ENCODE data around the gene NLE1.

NLE1 gene

GRCh38 chr17:35146214-35146833, 4.2 kb upstream of the NLE1 start:
- Histone ChIP-seq H3K27me3 (ENCODE audit: control insufficient read depth, insufficient read depth, low read length) (no peaks in the 10 kb centered on the region), H3K9ac (ENCODE audit: low read depth, low read length) (no peak overlapping the region), H3K36me3 (ENCODE audit: control insufficient read depth, insufficient read depth, low read length) (no peaks in the 10 kb centered on the region), H3K9me3 (ENCODE audit: control insufficient read depth, insufficient read depth, low read length) (no peaks in the 10 kb centered on the region), H3K4me3 (ENCODE audit: low read depth, low read length) (no peak overlapping the region), H3K4me1 (ENCODE audit: control insufficient read depth, insufficient read depth, low read length) (no peaks in the 10 kb centered on the region), H3K27ac (ENCODE audit: low read depth, low read length) (no peak overlapping the region)

DNA sequence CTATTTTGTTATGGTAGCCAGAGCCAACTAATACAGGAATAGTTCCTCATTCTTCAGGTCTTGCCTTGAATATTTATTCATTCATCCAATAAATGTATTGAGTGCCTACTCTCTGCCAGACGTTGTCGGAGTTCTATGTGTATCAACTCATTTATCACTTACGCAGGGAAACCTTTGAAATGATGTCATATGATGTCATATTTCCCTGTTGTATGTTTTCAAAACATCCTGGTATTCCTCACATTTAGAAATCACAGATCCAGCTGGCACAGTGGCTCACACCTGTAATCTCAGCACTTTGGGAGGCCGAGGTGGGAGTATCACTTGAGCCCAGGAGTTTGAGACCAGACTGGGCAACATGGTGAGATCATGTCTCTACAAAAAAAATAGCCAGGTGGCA, 2.7 kb upstream of the NLE1 start:
- Histone ChIP-seq H3K9me3 (ENCODE audit: control insufficient read depth, insufficient read depth, low read length) (no peaks in the 10 kb centered on the region), H3K27me3 (ENCODE audit: control insufficient read depth, insufficient read depth, low read length) (no peaks in the 10 kb centered on the region), H3K36me3 (ENCODE audit: control insufficient read depth, insufficient read depth, low read length) (peaks cover 2% of the 10 kb centered on the region), H3K27ac (ENCODE audit: low read depth, low read length) (no peak overlapping the region), H3K4me1 (ENCODE audit: control insufficient read depth, insufficient read depth, low read length) (no peaks in the 10 kb centered on the region), H3K9ac (ENCODE audit: low read depth, low read length) (no peak overlapping the region), H3K4me3 (ENCODE audit: low read depth, low read length) (no peak overlapping the region)

DNA sequence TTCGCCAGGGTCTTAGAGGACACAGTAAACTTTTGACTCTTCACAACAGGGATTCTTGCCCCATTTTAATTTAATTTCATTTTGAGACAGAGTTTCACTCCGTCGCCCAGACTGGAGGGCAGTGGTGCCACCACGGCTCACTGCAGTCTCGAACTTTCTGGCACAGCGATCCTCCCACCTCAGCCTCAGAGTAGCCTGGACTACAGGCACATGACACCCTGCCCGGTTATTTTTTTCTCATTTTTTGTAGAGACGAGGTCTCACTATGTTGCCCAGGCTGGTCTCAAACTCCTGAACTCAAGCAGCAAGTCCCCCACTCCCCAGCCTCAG, 329 bp upstream of the NLE1 start:
- Histone ChIP-seq H3K27me3 (ENCODE audit: control insufficient read depth, insufficient read depth, low read length) (no peaks in the 10 kb centered on the region), H3K27ac (ENCODE audit: low read depth, low read length) (no peak overlapping the region), H3K36me3 (ENCODE audit: control insufficient read depth, insufficient read depth, low read length) (peaks cover 26% of the 10 kb centered on the region), H3K9me3 (ENCODE audit: control insufficient read depth, insufficient read depth, low read length) (no peaks in the 10 kb centered on the region), H3K4me3 (ENCODE audit: low read depth, low read length) (peak overlapping the region; percentile 83; the same call in 1 of the 2 replicates), H3K9ac (ENCODE audit: low read depth, low read length) (no peak overlapping the region), H3K4me1 (ENCODE audit: control insufficient read depth, insufficient read depth, low read length) (no peaks in the 10 kb centered on the region)

GRCh38 chr17:35138218-35138617, 3.9 kb downstream of the NLE1 start:
- H3K27ac ChIP-seq (ENCODE audit: low read depth, low read length): no peak overlapping the region
- H3K9ac ChIP-seq (ENCODE audit: low read depth, low read length): no peak overlapping the region
- peaks cover 68% of the 10 kb centered on the region for H3K36me3 ChIP-seq (ENCODE audit: control insufficient read depth, insufficient read depth, low read length)
- no peaks in the 10 kb centered on the region for H3K9me3 ChIP-seq (ENCODE audit: control insufficient read depth, insufficient read depth, low read length)
- no peak overlapping the region for H3K4me3 ChIP-seq (ENCODE audit: low read depth, low read length)
- no peaks in the 10 kb centered on the region for H3K27me3 ChIP-seq (ENCODE audit: control insufficient read depth, insufficient read depth, low read length)
- no peaks in the 10 kb centered on the region for H3K4me1 ChIP-seq (ENCODE audit: control insufficient read depth, insufficient read depth, low read length)

GRCh38 chr17:35135322-35135721, 6.8 kb downstream of the NLE1 start:
- Histone ChIP-seq H3K9ac (ENCODE audit: low read depth, low read length) (no peak overlapping the region), H3K9me3 (ENCODE audit: control insufficient read depth, insufficient read depth, low read length) (no peaks in the 10 kb centered on the region), H3K4me3 (ENCODE audit: low read depth, low read length) (no peak overlapping the region), H3K27ac (ENCODE audit: low read depth, low read length) (no peak overlapping the region), H3K27me3 (ENCODE audit: control insufficient read depth, insufficient read depth, low read length) (no peaks in the 10 kb centered on the region), H3K4me1 (ENCODE audit: control insufficient read depth, insufficient read depth, low read length) (no peaks in the 10 kb centered on the region), H3K36me3 (ENCODE audit: control insufficient read depth, insufficient read depth, low read length) (peaks cover 94% of the 10 kb centered on the region)

DNA sequence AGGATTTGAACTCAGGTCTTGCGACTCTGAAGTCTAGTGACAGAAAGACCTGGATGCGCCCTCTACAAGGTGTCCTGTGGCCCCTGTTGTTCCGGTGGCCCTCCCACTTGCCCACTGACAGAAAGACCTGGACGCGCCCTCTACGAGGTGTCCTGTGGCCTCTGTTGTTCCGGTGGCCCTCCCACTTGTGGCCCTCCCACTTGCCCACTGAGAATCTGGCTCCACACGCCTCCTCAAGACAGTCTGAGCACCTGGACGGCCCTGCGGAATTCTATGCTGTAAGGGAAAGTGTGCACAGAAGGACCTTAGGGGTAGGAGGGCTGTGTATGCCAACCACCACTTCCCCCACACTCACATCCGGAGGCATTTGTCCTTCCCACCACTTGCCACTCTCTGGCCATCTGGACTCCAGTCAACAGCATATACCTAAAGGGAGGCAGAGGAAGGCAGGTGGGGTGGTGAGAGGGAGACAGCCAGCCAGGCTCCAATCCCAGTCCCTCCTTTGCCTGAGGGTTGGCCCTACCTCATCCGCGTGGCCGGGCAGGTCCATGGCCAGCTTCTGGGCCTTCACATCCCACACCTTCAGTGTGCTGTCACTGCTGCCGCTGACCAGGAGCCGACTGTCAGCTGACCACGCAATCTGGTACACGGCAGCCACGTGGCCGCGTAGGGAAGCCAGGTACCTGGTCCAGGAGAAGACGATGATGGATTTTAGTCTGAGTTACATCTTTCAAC, 9.1 kb downstream of the NLE1 start:
- Histone ChIP-seq H3K27ac (ENCODE audit: low read depth, low read length) (no peak overlapping the region), H3K4me1 (ENCODE audit: control insufficient read depth, insufficient read depth, low read length) (no peaks in the 10 kb centered on the region), H3K27me3 (ENCODE audit: control insufficient read depth, insufficient read depth, low read length) (no peaks in the 10 kb centered on the region), H3K9me3 (ENCODE audit: control insufficient read depth, insufficient read depth, low read length) (no peaks in the 10 kb centered on the region), H3K9ac (ENCODE audit: low read depth, low read length) (no peak overlapping the region), H3K36me3 (ENCODE audit: control insufficient read depth, insufficient read depth, low read length) (peaks cover 74% of the 10 kb centered on the region), H3K4me3 (ENCODE audit: low read depth, low read length) (no peak overlapping the region)

DNA sequence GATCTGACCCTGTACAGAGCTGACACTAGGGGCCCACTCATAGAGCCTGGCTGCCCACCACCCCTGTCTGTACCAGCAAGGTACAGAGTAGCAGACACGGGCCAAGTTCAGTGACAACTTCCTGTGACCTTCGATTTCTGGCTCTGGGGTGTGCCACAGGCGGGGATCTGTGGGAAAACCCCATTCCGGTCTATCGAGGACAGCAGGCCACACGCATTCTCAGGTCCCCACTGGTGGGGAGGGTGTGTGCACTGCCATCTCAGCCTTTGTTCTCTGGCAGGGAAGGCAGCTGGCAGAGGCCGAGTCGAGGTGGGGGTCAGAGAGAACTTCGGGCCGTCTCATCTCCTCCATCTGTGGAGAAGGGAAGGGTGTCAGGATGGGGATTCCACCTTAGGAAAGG, 10.0 kb downstream of the NLE1 start:
- Histone ChIP-seq H3K9ac (ENCODE audit: low read depth, low read length) (no peak overlapping the region), H3K36me3 (ENCODE audit: control insufficient read depth, insufficient read depth, low read length) (peaks cover 65% of the 10 kb centered on the region), H3K27me3 (ENCODE audit: control insufficient read depth, insufficient read depth, low read length) (no peaks in the 10 kb centered on the region), H3K27ac (ENCODE audit: low read depth, low read length) (no peak overlapping the region), H3K9me3 (ENCODE audit: control insufficient read depth, insufficient read depth, low read length) (no peaks in the 10 kb centered on the region), H3K4me3 (ENCODE audit: low read depth, low read length) (no peak overlapping the region), H3K4me1 (ENCODE audit: control insufficient read depth, insufficient read depth, low read length) (no peaks in the 10 kb centered on the region)

DNA sequence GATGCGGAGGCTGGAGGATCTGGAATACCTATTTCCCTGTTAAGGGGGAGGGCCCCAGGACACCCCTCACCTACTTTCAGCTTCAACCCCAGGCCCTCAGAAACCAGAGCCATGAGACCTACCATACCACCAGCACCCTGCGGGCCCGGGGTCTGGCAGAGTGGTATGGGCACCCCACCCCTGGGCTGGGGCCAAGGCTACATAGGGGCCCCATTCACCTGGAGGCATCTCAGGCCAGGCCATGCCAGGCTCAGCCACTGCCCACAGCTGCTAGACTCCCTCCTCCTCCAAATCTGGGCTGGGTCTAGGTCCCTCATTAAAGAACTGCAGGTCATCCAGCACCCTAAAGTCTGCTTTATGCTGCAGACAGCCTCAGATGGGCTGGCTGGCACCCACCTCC, 11.7 kb downstream of the NLE1 start:
- Histone ChIP-seq H3K9me3 (ENCODE audit: control insufficient read depth, insufficient read depth, low read length) (no peaks in the 10 kb centered on the region), H3K36me3 (ENCODE audit: control insufficient read depth, insufficient read depth, low read length) (peaks cover 48% of the 10 kb centered on the region), H3K27me3 (ENCODE audit: control insufficient read depth, insufficient read depth, low read length) (no peaks in the 10 kb centered on the region), H3K9ac (ENCODE audit: low read depth, low read length) (no peak overlapping the region), H3K4me1 (ENCODE audit: control insufficient read depth, insufficient read depth, low read length) (no peaks in the 10 kb centered on the region), H3K4me3 (ENCODE audit: low read depth, low read length) (no peak overlapping the region), H3K27ac (ENCODE audit: low read depth, low read length) (no peak overlapping the region)

DNA sequence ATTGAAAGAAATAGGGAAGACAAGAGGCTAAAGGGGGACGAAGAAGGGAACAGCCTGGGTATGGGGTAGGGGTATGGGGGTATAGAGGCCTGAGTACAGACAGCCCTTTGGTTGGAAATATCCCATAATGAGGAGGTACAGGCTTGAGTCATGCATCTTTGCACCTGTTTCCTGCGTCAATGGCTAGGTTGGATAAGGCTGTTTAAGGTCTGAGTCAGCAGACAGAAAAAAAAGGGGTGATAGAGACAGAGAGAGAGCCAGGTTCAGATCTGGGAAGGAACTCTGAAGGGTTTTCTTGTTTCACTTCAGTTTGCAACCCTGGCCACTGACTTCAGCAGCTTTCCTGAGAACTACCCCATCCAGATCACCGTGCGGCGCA, 12.1 kb downstream of the NLE1 start:
- Histone ChIP-seq H3K9ac (ENCODE audit: low read depth, low read length) (no peak overlapping the region), H3K4me3 (ENCODE audit: low read depth, low read length) (no peak overlapping the region), H3K4me1 (ENCODE audit: control insufficient read depth, insufficient read depth, low read length) (no peaks in the 10 kb centered on the region), H3K9me3 (ENCODE audit: control insufficient read depth, insufficient read depth, low read length) (no peaks in the 10 kb centered on the region), H3K27ac (ENCODE audit: low read depth, low read length) (no peak overlapping the region), H3K27me3 (ENCODE audit: control insufficient read depth, insufficient read depth, low read length) (no peaks in the 10 kb centered on the region), H3K36me3 (ENCODE audit: control insufficient read depth, insufficient read depth, low read length) (peaks cover 44% of the 10 kb centered on the region)

- Histone ChIP-seq H3K36me3 (ENCODE audit: control insufficient read depth, insufficient read depth, low read length) (peaks cover 38% of the 10 kb centered on the region), H3K9ac (ENCODE audit: low read depth, low read length) (no peak overlapping the region), H3K4me1 (ENCODE audit: control insufficient read depth, insufficient read depth, low read length) (no peaks in the 10 kb centered on the region), H3K27ac (ENCODE audit: low read depth, low read length) (no peak overlapping the region), H3K9me3 (ENCODE audit: control insufficient read depth, insufficient read depth, low read length) (no peaks in the 10 kb centered on the region), H3K4me3 (ENCODE audit: low read depth, low read length) (no peak overlapping the region), H3K27me3 (ENCODE audit: control insufficient read depth, insufficient read depth, low read length) (no peaks in the 10 kb centered on the region)
Observed at GRCh38 chr17:35129154-35129972, 12.7 kb downstream of the NLE1 start.
